AG04449 (cell line): ENCODE results near the gene APOL6.

Experiments
- CTCF ChIA-PET: fragments of 350-600 bp; formaldehyde crosslinking; extraction: SDS; loops from one replicate; lab custom pipeline; 2021; ENCODE audit warnings: antibody characterized with exemption; lab: Yijun Ruan, JAX
- POLR2A ChIA-PET: fragments of 400-600, 350-600 bp; formaldehyde crosslinking; extraction: SDS; loops from one replicate; lab custom pipeline; 2020; ENCODE audit warnings: antibody characterized with exemption, inconsistent platforms; lab: Yijun Ruan, JAX
- DNase-seq: peaks from one replicate; pipeline ENCODE4 v3.0.0-alpha.2; 2010; ENCODE audit warnings: low read depth, low spot score
- H3K4me3 ChIP-seq: 2 replicates; pipeline ENCODE4 v1.5.1; 2011; ENCODE audit warnings: low read depth, mild to moderate bottlenecking, control low read depth, low read length
- TF ChIP-seq, protein P1 (sequence below): IDR thresholded peaks from one replicate; pipeline ENCODE4 v1.5.1; 2011; ENCODE audit warnings: mild to moderate bottlenecking, moderate library complexity, low read length, control low read depth, inconsistent platforms; ENCODE audit not compliant: insufficient read depth; ENCODE audit errors: missing control alignments

The APOL6 gene

DNA sequence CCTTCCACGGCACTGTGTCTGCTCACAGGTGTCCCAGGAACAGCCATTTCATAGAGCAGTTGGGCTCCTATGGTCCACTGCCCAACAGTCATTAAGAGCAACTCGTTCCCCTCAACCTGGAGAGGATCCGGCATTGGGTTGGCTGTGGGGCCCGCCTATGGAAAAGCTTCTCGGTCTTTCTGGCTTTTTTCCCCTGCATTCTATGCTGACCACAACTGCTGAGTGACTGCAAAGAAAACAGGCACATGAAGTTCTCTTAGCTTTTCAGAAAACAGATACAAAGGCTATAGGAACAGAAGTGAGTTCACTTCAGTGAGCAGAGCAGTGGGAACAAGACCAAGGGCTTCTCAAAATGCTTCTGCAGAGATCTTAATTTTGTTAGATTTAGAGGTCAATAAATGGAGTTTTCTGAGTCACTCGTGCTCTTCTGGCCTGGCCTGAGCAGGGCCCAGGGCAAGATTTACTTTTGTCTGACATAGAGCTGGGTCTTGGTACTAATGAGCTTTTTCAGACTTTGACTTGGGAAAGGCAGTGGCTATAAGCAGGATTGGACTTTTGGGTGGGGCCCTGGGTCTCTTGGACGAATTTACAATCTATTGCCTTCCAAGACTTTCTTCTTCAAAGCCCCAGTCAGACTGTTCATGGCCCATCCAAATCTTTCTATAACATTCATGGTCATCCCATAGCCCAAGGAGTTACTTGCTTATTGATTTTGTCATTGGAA lies 55.8 kb downstream of the APOL6 start:
- no peak overlapping the region for H3K4me3 ChIP-seq
- CTCF ChIA-PET, result no interaction called here
- POLR2A ChIA-PET, result no interaction called here
- TF ChIP-seq, protein P1, sequence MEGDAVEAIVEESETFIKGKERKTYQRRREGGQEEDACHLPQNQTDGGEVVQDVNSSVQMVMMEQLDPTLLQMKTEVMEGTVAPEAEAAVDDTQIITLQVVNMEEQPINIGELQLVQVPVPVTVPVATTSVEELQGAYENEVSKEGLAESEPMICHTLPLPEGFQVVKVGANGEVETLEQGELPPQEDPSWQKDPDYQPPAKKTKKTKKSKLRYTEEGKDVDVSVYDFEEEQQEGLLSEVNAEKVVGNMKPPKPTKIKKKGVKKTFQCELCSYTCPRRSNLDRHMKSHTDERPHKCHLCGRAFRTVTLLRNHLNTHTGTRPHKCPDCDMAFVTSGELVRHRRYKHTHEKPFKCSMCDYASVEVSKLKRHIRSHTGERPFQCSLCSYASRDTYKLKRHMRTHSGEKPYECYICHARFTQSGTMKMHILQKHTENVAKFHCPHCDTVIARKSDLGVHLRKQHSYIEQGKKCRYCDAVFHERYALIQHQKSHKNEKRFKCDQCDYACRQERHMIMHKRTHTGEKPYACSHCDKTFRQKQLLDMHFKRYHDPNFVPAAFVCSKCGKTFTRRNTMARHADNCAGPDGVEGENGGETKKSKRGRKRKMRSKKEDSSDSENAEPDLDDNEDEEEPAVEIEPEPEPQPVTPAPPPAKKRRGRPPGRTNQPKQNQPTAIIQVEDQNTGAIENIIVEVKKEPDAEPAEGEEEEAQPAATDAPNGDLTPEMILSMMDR, result no peak
- no peak for DNase-seq

DNA sequence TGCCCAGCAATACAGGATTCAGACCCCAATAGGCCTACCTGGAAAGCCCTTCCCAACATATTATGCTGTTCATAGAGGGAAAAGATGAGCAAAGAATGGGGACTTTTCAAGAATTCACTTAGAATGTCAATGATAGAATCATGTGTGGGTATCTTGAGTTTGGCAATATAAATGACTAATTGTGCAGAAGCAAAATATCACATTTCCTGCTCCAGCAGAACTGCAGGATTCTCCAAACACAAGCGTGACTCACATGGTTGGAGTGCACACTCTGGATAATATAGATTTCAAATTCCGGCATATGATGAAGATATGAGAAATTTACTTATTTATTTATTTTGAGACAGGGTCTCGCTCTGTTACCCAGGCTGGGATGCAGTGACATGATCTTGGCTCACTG lies 56.9 kb downstream of the APOL6 start:
- DNase-seq, result peak; percentile 53
- ChIA-PET CTCF (interaction anchor here (1.4 kb wide), 1 partner anchor 21 kb away, joined by 6 read pairs; no protein-coding TSS in a partner anchor), POLR2A (no interaction called here)
- TF ChIP-seq, protein P1, result no peak
- H3K4me3 ChIP-seq, result no peak overlapping the region

DNA sequence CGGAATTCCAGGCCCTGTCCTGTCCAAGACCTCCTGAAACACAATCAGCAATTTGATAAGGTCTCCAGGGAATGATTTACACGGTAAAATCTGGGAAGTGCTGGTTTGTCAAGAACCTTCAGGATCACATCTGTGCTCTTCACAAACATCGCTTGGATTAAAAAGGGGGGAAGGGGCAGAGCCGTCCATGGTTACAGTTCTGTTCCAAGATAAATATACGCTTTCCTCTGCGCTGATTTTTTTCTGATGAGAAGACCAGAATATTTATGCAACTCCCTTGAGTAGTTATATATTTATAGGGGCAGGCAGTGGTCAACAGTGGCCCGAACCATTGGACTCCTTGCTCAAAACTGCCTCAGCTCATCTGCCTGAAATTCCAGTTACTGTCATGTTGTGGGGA lies 60.2 kb downstream of the APOL6 start:
- POLR2A ChIA-PET, result no interaction called here
- DNase-seq, result no peak
- TF ChIP-seq, protein P1, result no peak
- CTCF ChIA-PET, result no interaction called here
- no peak overlapping the region for H3K4me3 ChIP-seq

DNA sequence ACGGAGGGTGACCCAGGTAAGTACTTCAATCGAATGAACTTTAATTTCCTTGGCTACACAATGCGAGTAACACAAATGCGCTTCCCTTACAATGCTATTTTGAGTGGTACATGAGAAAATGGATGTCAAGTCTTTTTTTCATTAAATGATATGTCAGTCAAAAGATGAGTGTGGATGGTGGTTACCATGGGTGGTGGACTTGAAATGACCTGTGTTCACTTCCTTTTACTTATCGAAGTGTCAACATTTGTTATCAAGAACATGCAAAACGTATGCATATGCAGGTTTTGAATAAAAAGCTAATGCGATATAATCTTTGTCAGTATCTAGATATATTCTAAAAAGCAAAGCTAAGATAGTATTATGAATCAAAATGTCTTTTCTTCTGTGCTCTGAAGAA lies 60.7 kb downstream of the APOL6 start:
- ChIA-PET CTCF (no interaction called here), POLR2A (no interaction called here)
- no peak for DNase-seq
- TF ChIP-seq, protein P1, result no peak
- H3K4me3 ChIP-seq, result no peak overlapping the region

DNA sequence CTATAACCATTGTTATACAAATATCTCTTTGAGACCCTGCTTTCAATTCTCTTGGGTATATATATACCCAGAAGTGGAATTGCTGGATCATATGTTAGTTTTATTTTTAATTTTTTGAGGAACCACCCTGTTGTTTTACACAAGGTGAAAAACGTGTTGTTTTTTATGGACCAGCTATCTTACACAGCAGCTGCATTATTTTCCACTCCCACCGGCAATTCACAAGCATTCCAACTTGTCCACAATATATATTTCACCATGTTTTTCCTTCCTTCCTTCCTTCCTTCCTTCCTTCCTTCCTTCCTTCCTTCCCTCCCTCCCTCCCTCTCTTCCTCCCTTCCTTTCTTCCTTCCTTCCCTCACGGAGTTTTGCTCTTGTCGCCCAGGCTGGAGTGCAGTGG lies 63.1 kb downstream of the APOL6 start:
- POLR2A ChIA-PET, result no interaction called here

DNA sequence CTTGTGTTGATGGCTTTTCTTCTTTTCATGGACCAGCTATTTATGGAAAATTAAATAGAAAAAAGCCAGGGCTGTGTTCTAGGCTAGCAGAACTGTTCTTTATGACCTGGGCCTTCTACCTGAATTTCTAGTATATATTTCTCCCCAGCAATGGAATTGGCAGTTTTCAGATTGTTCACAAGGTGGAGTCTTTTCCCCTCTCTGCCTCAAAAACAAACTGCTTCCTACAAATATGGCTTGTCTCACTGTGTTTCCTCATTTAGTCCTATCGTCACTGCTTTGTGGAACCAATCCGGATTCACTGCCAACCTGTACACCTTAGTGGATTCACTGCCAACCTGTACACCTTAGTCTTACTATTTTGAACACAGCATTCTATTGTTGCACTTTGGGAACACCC lies 64.4 kb downstream of the APOL6 start:
- ChIA-PET POLR2A (no interaction called here), CTCF (no interaction called here)
- TF ChIP-seq, protein P1, result no peak
- H3K4me3 ChIP-seq, result no peak overlapping the region
- DNase-seq, result no peak

More for the DNA sequence above, 63.1 kb downstream of the APOL6 start:
- CTCF ChIA-PET, result no interaction called here
- H3K4me3 ChIP-seq, result no peak overlapping the region
- DNase-seq, result no peak
- TF ChIP-seq, protein P1, result no peak
